Activated CD4-positive, CD25-positive, alpha-beta regulatory T cell treated with anti-CD3 and anti-CD28 coated beads, Interleukin-2, amount 50 U/mL, for 24 hours (primary cell): ENCODE measurements around the gene NOTCH1.
"Not testable (repeated sequence)": the region's sequence is repeated elsewhere in the genome, so short reads cannot be mapped to it uniquely, and the experiment has no call there.

ENCODE experiments used
- ATAC-seq, 2 donors: fragments of 150-1000 bp; cut with Tn5 transposase; one replicate each; pipeline ENCODE4 v1.10.0; 2021; ENCODE audit warnings: mild to moderate bottlenecking in 1 of 2, moderate library complexity in 1 of 2

Gene NOTCH1

DNA sequence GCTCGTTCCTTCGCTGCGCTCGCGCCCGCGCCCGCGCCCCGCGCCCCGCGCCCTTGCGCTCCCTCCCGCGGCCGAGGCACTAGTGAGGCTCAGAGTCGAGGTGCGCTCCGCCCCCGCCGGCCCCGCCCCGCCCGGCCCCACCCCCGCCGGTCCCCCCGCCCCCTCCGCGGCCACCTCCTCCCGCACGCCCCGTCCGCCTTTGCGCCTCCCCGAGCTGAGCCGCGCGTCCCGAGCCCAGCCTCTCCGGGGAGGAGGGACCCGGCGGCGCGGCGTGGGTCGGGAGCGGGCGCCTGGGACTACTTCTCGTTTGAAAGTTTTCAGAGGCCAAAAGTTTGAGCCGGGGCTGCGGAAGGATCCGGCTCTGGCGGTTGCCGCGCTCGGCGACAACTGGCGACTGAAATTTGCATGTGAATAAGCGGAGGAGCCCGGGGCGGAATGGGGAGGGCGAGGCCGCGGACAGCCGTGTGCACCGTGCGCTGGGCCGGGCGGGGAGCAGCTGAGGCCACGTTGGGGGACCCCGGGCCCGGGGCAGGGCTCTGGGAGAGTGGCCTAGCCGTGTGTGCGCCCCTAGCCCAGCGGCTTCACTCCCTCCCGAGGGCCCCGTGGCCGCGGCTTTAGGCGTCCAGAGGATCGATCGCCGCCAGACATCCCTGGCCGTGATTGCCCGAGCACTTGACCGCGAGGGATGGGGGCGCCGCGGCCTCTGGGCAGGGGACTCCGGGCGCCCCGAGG, at the start of gene NOTCH1:
Gene NOTCH1 (minus strand): TSS at position 84 of the 732 bp plus-strand sequence. CDS start 262 bp downstream, outside the sequence.
- ATAC-seq, result peak; percentile 76

DNA sequence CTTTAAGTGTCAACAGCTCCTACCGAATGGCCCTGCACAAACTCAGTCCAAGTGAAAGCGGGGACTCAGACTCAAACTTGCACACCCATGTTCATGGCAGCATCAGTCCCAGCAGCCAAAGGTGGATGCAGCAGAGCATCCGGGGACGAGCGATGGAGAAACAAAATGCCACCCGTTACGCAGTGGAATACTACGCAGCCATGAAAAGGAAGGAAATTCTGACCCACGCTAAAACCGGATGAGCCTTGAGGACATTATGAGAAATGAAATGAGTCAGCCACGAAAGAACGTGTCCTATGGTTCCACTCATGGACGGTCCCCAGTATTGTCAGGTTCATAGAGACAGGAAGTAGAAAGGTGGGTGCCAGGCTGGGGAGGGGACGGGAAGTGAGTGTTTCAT, 48.6 kb upstream of the NOTCH1 start:
- no peak for ATAC-seq

DNA sequence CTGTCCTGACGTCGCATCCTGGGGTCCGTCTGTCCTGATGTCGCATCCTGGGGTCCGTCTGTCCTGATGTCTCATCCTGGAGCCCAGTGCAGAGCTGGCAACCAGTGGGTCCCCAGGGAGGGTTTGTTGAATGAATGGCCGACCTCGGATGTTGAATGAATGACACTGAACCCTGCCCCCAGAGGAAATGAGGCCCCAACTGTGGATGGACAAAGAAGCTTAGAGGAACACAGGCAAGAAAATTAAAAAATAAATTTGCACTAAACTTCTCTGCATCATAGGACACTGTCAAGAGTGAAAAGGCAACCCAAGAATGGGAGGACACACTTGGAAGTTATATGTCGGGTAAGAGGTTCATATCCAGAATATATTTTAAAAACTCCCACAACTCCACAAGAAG, 47.7 kb upstream of the NOTCH1 start:
- ATAC-seq, result no peak

DNA sequence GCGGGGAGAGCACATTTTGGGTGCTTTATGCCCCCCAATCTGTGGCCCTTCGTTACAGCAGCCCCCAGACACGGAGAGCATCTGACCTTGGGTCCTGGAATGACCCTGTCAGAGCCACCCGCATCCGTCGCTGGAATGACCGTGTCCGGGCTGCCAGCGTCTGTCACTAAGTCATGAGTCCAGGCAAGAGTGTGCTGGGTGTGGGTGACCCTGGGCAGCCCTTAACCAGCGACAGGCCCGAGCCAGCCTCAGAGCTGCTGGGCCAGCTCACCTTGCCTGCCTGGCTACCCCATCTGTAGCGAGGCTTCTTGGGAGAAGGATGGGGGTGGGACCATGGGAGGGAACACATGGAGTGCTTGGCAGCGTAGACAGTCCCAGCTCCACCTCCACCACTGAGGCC, 46.8 kb upstream of the NOTCH1 start:
- ATAC-seq, result no peak

DNA sequence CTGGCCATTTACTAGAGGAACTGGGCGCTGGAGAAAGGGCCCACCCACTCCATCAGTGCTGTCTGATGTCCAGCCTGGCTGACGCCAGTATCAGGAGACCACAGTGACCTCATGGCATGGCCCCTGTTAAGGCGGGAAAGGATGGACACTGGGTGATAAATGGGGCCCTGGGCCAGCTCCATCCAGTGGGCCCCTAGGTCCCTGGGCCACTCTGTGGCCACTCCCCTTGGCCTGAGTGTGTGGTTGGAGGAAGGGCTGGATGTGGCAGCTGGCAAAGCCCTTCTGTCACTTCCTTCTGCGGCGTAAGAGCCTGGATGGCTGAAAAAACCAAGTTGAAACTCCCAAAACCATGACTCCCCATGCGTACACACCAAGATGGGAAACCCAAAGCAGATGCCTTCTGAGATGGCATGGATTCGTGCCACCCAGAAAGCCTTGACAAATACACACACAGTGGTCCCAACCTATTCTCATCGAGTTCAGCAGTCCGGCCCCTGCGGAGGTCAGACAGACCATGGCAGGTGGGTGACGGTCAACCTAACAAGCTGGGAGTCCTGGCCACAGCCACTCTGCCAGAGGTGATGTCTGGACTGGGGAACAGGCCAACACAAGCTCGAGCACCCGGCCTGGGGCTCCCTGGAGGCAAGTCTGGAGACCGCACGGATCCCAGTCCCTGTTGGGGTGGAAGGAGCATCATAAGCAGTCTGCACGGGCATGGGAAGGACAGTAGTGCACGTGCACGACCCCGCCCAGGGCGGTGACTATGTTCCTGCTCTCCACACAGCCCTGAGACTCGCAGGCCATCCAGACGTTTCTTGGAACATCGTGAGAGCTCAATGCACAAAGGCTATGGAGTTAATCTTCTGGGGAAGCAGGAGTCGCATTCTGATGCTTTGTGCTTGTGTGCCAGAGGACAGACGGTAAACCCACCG, 45.2 kb upstream of the NOTCH1 start:
- ATAC-seq, result no peak

DNA sequence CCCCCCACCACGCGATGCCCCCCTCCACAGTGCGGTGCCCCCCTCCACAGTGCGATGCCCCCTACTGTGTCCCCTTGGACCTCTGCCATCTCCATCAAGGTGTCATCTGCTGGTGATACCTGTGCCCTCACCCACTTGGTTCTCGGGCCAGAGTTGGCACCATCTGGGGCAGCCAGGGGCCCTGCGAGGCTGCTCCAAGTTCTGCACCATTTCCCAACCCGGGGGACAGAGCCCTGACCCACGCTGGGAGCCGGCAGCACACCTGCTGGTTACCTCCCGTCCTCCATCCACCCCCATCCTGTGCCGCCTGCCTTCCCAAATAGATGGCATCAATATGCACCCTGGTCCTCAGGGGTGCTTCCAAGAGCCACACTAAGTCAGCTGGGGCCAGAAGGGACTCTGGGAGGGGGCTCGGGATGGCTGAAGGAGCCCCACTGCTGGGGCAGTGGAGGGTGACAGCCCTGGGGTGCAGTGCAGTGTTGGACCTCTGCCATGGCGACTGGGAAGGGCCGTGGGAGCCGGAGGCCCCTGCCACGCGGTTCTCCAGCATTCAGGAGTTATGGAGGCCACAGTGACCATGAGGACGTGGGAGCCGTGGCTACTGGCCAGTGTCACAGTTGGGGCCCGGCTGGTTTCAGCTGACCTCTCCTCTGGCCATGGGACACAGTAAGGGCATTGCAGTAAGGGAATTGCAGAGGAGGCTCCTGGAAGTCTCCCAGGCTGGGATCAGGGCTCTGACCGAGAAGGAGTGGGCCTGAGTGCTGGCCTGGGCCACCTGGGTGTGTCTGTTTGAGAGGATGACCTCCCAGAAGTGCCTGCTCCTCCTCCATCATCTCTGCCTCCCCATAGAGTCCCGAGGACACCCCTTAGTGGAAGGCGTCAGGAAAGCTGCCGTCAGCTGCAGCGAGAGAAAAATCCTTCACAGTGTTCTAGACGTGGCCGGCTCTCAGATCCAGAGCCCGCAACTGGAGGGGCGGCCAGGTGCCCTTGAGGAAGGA, 44.2 kb upstream of the NOTCH1 start:
- ATAC-seq, result no peak

DNA sequence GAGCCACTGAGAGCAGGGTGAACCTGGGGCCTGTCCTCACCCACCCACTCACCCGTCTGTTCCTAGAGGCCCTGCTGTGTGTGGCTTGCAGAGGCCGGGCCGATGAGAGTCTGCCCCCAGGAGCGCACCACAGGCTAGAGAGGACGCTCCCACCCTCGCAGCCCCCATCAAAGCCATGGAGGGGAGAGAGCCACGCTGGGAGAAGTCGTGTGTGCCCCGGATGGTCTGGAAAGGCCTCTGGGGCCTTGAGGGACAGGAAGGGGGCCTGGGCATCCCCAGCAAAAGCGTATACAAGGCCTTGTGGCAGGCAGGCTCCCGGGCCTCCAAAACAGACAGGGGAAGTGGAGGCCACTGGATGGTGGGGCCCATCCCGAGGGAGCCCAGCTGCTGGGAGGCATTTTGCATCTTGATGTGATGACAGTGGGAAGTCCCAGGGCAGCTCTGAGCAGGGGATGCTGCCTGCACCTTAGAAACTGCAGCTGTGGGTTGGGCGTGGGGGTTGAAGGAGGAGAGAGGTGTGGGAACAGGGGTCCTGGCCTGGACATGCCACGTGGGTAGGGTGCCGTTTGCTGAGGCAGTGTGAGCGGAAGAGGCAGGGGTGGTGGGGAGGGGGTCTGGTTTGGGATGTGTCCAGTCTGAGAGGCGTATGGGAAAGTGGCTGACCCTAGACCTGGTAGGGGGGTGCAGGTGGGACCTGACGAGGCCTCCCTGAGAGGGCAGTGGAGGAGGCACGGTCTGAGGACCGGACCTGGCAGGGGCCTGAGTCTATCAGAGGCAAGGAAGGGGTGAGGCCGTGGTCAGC, 43.0 kb upstream of the NOTCH1 start:
- no peak for ATAC-seq

DNA sequence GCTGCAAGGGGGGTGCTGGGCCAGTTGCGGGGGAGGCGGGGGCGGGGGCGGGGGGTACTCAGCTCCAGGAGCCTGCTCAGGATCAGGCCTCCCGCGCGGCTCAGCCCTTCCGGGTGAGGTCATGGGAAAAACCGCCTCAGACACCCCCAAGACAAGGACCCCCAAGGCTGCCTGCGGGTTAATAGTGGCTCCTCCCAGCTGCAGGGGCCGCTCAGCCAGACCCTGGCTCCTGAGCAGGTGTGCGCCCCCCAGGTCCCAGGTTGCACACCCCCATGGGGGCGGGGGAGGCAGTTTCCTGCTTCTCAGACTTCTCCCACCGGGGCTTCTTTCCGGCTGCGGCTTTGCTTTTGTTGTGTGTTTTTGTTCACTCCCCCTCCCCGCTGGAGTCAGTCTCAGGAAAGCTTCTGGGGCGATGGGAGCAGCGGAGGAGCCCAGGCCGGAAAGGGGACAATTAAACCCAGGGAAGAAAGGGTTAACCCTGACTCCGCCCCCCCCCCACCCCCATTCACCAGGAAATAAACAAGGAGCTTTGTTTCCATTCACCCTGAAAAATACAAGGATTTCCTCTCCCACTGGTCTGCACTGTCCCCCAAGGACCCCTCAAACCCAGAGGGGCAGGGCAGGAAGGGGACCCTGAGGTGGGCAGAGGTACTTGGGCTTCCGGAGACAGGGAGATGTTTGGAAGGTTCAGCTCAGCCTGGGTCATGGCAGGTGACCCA, 42.3 kb upstream of the NOTCH1 start:
- ATAC-seq, result no peak

DNA sequence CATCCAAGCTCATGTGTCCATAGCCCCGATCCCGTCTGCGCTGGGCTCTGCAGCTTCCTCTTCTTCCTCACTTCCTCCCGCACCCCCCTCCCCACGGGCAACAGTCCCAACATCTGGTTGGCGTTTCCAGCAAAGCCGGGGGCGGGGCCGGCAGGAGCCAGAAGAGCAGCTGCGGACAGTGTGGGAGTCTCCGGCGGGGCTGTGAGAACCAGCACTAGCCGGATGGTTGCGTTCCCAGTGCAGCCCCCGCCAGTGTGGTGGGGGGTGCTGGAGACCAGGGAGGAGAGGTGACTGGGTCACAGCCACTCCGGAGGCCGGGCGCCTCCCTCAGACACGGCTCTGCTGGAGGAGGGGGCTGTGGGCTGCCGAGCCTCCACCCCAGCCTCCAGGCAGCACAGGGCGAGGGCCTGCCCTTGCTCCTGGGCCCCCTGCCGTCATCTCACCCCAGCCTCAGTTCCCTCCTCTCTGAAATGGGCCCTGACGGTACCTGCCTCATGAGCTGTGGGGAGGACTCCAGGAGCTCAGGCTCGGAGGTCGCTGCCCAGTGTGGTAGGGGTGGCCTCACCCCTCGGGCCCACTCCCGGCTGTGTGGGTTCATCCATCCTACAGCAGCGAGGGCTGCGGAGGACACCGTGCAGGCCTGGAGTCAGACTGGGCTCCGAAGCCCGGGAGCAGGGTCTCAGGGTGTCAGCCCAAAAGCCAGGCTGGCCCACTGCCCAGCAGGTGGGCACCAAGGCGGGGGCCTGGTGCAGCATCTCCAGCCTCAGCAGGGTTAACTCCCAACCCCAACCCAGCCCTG, 41.5 kb upstream of the NOTCH1 start:
- ATAC-seq, result no peak

DNA sequence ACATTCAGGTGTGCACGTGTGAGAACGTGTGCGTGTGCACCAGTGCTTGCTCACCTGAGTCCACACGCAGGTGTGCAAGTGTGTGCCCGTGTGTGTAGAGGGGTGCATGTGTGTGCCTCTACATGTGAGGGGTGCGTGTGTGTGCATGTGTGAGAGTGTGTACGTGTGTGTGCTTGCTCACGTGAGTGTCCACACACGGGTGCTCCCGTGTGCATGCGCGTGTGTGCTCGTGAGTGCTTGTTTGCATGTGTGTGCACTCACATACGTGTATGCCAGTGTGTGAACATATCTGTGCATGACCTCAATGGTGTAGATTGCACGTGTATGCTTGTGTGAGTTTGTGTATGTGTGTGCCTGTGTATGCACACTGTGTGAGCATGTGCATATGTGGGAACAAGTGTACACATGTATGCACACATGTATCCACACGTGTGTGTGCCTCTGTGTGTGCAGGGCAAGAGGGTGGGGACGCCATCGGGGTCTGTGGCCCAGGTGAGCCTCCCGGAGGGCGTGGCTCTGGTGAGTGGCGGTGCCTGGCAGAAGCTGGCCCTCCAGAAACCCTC, 40.6 kb upstream of the NOTCH1 start:
- ATAC-seq, result no peak

DNA sequence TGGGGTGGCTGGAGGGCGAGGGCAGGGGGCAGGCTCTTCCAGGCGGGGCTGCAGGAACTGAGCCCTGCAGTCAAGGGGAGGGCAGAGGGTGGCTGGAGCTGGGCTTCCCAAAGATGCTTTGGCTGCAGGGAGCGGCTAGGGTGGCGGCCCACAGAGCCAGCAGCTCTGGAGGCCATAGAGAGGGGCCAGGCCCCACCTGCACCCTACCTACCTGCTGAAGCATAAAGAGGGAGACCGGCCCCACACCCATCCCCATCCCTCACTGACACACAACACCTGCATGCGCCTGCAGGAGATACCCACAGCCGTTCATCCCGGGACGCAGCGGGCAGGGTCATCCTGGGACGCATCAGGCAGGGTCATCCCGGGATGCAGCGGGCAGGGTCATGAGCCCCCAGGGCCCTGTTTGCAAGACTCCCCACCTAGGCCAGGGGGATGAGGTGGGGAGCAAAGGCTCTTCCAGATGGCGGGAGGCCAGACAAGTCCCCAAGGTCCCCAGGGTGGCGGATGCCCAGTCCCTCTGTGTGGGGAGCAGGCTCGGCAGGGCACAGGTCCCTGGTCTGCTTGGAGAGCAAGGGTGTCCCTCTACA, 39.8 kb upstream of the NOTCH1 start:
- no peak for ATAC-seq

DNA sequence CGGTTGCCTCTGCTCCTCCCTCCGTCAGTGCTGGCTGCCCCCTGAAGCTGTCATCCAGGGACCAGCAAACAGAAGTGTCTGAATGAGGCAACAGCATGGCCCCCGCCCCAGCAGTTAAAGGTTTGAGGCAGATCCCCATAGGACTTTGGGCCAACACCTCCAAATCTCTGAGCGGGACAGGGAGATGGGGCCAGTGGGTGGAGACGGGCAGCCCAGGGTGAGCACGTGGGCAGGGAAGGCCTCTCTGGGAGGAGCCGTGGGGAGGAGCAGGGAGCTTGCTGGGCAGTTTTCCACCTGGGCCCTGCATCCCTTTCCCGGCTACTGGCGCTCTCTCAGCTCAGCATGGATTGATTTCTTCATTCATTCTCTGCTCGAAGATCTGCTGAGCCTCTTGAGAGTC, 39.1 kb upstream of the NOTCH1 start:
- no peak for ATAC-seq

DNA sequence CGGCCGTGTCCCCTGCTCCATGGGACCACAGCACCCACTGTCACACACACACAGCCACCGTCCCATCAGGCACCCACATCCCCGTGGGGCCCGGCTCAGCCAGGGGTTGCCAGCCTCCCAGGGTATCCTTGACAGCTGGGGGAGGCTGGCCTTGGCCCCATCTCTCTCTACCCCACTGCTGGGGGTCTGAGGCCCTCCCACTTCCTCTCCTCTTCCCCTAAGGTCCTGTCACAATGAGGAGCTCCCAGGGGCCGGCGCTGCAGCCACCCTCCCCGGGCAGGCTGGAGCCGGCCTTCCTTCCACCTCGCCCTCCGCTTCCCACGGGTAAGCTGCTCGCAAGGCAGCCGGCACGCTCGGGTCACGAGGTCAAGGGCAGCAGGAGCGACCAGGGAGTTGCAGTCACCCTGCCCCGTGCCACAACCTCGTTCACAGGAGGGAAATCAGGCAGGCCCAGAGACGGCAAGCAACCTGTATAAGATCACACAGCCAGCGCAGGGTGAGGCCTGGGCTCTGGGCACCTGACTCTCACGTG, 38.6 kb upstream of the NOTCH1 start:
- no peak for ATAC-seq

DNA sequence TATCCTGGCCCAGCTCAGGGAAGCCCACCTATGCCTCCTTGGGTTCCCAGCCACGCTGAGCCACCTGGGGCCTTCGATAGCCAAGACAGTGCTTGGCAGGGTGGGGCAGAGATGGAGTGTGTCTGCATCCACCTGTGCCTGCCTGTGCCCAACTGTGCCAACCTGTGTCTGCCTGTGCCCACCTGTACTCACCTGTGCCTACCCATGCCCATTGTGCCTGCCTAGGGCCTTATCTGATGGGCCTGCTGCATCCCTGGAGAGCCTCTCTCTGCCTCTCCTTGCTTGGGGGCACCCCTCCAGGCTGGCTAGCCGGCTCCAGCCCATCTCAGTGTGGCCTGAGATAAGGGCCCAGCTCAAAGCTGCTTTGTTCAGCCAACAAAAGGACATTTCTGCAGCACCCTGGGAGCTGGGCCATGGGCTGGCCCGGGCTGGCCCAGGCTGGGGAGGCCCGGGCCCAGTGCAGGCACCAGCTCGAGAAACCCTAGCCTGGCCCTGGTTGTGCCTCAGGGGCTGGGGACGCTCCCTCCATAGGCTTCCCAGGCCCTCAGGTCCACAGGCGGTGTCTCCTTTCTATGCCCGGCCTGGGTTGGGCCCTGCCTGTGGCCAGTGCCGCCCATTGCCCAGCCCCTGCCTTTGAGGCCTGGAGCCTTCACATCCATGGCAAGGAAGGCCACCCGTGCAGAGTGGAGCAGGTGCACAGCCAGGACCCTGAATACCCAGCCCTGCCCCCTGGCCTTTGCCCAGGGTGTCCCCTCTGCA, 37.3 kb upstream of the NOTCH1 start:
- ATAC-seq, result no peak

DNA sequence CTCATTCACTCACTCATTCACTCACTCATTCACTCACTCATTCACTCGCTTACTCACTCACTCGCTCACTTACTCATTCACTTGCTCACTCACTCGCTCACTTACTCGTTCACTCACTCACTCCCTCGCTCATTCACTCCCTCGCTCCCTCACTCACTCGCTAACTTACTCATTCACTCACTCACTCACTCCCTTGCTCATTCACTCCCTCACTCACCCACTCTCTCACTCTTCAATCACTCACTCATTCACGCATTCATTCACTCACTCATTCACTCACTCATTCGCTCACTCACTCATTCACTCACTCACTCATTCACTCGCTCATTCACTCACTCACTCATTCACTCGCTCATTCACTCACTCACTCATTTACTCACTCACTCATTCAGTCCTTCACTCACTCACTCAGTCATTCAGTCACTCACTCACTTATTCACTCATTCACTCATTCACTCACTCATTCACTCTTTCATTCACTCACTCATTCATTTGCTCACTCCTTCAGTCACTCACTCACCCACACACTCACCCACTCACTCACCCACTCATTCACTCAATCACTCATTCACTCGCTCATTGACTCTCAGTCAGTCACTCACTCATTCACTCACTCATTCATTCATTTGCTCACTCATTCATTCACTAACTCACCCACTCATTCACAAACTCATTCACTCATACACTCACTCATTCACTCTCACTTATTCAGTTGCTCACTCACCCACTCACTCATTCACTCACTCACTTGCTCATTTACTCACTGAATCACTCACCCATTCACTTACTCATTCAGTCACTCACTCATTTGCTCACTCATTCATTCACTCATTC, 36.0 kb upstream of the NOTCH1 start:
- ATAC-seq, result no peak

DNA sequence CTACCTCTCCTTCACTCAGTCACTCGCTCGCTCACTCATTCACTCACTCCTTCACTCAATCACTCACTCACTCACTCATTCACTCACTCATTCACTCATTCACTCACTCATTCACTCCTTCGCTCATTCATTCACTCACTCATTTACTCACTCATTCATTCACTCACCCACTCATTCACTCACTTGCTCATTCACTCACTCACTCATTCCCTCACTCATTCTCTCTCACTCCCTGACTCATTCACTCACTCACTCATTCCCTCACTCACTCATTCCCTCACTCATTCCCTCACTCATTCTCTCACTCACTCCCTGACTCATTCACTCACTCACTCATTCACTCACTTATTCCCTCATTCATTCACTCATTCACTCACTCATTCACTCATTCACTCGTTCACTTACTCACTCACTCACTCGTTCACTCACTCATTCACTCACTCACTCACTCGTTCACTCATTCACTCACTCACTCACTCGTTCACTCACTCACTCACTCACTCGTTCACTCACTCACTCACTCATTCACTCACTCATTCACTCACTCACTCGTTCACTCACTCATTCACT, 33.9 kb upstream of the NOTCH1 start:
- ATAC-seq, result not testable (repeated sequence)
